Activated T-helper 2 cell treated with anti-CD3 and anti-CD28 coated beads, Interferon-gamma antibody, Interleukin-2, Interleukin-4, amounts not matched to agents 10 μg/mL and 5 μg/mL and 100 μg/mL, durations not matched to agents 14 hours and 24 hours and 36 hours (primary cell): ENCODE measurements around the gene CD83. TPM values are rescaled to one million over a fixed set of nuclear protein-coding genes. Genes with fewer than 3 reads are reported as not detected.

Experiments
- DNase-seq: peaks from one replicate; pipeline ENCODE4 v3.0.0; 2021; ENCODE audit warnings: low spot score
- H3K27ac Mint-ChIP-seq: one replicate; pipeline ENCODE4 v1.8.0; 2021; ENCODE audit warnings: mixed read lengths
- H3K27me3 Mint-ChIP-seq: one replicate; pipeline ENCODE4 v1.8.0; 2021; ENCODE audit warnings: low read depth, mixed read lengths
- H3K36me3 Mint-ChIP-seq: one replicate; pipeline ENCODE4 v1.8.0; 2021; ENCODE audit warnings: low read depth, mixed read lengths
- H3K4me1 Mint-ChIP-seq: one replicate; pipeline ENCODE4 v1.8.0; 2021; ENCODE audit warnings: low read depth, mixed read lengths
- H3K4me3 Mint-ChIP-seq: one replicate; pipeline ENCODE4 v1.8.0; 2021; ENCODE audit warnings: low read depth, mild to moderate bottlenecking, moderate library complexity, mixed read lengths
- H3K9me3 Mint-ChIP-seq: one replicate; pipeline ENCODE4 v1.8.0; 2021; ENCODE audit warnings: mixed read lengths
- intact Hi-C: fragments of 100-400 bp; cut with micrococcal nuclease; formaldehyde crosslinking; loops from one replicate; pipeline ENCODE4 v1.15.1; 2023
- total RNA-seq: library from RNA; stranded (reverse); gene quantifications from 2 replicates; pipeline ENCODE4 v1.2.3, GENCODE V29; 2022

Gene CD83
- total RNA-seq, 1 donor from 2014 or later = 145 TPM

DNA sequence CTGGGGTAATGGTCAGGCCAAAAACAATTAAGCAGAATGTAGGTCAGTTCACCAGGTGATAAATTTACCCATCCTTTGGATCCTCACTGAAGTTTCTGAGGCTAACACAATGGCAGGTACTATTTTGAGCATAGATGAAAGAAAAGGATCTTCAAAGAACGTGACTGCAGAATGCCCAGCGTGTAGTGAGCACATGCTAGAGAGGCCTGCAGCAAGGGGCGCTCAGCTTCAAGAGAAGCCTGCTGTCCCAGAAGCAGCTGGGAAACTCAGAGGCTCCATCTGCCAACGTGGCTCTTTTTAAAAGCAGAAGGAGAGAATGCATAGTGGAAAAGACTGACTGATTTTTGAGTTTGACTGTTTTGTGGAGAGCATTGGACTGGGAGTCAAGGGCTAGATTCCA lies 57.4 kb downstream of the CD83 start:
- no peak for DNase-seq
- intact Hi-C loops = no loop called here
- no peaks in the 10 kb centered on the region for H3K36me3 Mint-ChIP-seq
- no peak overlapping the region for H3K4me3 Mint-ChIP-seq
- H3K27me3 Mint-ChIP-seq = no peaks in the 10 kb centered on the region
- peaks cover 5% of the 10 kb centered on the region for H3K4me1 Mint-ChIP-seq
- peaks cover 25% of the 10 kb centered on the region for H3K9me3 Mint-ChIP-seq
- H3K27ac Mint-ChIP-seq = no peak overlapping the region

DNA sequence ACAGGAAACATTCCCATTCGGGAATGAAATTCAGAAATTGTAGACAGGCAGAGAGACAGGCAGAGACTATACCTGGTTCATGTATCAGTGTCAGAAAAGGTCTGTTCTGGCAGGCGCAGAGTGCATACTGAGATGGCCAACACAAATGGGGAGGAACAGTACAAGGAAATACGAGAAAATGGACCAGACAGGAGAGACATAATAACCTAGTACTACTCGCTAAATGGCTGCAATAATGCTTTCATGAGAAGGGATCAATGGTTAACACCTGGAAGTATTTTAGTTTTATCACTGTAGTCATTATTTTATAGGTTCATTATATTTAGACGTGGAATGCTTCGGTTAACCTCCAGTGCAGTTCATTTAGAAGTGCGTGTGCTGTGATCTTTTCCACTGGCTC lies 58.9 kb downstream of the CD83 start:
- H3K4me3 Mint-ChIP-seq = no peak overlapping the region
- no peak overlapping the region for H3K27ac Mint-ChIP-seq
- peaks cover 7% of the 10 kb centered on the region for H3K4me1 Mint-ChIP-seq
- DNase-seq = no peak
- no peaks in the 10 kb centered on the region for H3K27me3 Mint-ChIP-seq
- intact Hi-C loops = no loop called here
- H3K36me3 Mint-ChIP-seq = no peaks in the 10 kb centered on the region
- peaks cover 11% of the 10 kb centered on the region for H3K9me3 Mint-ChIP-seq

DNA sequence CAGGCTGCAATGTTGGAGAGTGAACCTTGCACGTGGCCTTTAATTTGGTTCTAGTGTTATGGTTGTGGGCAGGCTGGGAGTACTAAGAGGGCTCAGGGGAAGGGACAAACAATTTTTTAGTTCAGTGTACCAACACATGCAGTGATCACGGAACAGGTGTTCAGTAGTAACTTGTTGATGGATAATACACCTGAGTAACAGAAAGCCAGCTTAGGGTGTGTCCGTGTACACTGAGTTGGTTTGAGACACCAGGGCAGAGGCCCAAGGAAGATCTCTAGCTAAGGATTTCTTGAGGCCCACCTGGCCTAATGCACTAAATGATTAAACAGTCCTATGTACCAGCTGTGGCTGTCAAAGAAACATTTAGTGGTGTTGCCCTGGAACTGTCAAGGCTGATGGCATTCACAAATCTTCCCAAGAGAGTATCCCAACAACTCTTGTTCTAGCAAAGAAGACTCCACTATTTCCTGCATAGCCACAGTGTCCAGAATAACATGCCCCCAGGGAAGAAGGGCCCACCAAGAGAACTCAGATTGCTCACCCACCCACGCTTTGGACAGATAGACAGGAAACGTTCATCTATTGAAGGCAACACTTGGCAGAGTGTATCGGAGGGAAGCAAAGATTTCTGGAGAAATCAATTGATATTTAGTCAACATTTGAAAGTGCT lies 60.0 kb downstream of the CD83 start:
- Mint-ChIP-seq H3K4me1 (peaks cover 8% of the 10 kb centered on the region), H3K9me3 (peaks cover 5% of the 10 kb centered on the region), H3K27ac (no peak overlapping the region), H3K36me3 (no peaks in the 10 kb centered on the region), H3K4me3 (no peak overlapping the region), H3K27me3 (peaks cover 2% of the 10 kb centered on the region)
- intact Hi-C loops = no loop called here
- no peak for DNase-seq

DNA sequence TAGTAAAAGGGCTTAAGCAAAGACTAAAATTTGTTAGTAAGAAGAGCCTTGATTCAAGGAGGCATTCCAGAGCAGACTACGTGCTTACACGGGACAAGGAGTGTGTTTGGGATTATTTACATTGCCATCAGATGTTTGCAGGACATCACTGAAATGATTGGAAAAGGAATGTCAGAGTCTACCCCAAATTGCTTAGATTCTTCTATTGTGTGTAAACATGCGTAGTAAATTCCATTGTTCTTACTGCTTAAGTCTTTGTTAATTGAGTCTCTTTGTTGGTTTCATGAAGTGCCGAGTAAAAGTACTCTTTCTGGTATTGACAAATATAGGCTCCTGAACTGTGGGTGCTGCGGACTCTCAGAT lies 60.5 kb downstream of the CD83 start:
- intact Hi-C loops = no loop called here
- Mint-ChIP-seq H3K27ac (no peak overlapping the region), H3K9me3 (no peaks in the 10 kb centered on the region), H3K4me1 (peaks cover 8% of the 10 kb centered on the region), H3K4me3 (no peak overlapping the region), H3K36me3 (no peaks in the 10 kb centered on the region), H3K27me3 (peaks cover 2% of the 10 kb centered on the region)
- DNase-seq = no peak

DNA sequence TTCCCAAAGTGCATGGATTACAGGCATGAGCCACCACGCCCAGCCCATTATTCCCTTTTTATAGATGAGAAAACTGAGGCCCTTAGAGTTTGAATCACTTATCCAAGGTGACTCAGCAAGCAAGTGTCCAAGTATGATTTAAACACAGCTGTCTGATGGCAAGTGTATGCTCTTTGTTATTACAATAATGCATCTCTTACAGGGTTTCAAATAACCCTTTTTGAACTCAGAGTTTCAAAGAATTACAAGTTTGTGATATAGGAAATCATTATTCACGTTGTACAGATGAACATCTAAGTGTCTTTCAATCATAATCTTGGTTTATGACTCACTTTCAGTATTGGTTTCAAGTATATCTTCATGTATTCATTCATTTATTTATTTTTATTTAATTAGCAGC lies 63.0 kb downstream of the CD83 start:
- no peak for DNase-seq
- no peaks in the 10 kb centered on the region for H3K36me3 Mint-ChIP-seq
- no peaks in the 10 kb centered on the region for H3K9me3 Mint-ChIP-seq
- peaks cover 6% of the 10 kb centered on the region for H3K4me1 Mint-ChIP-seq
- H3K27me3 Mint-ChIP-seq = peaks cover 2% of the 10 kb centered on the region
- intact Hi-C loops = no loop called here
- H3K4me3 Mint-ChIP-seq = no peak overlapping the region
- no peak overlapping the region for H3K27ac Mint-ChIP-seq

DNA sequence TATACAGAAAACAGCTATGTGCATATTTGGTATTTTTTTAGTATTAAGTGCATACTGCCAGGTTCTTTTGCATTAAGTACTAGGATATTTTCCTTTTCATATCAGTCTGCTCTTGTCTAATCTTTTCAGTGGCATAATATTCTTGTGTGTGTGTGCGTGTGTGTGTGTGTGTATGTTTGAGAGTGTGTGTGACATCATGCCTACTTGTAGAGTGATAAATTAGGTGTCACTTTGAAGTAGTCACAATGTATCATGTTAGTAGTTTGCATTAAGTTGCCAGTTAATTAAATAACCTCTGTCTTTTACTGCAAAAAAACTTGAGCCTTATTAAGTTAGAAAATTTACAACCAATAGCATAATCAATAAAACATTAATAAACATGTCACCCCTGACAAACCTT lies 65.3 kb downstream of the CD83 start:
- H3K4me1 Mint-ChIP-seq = peaks cover 6% of the 10 kb centered on the region
- no peak overlapping the region for H3K27ac Mint-ChIP-seq
- no peak for DNase-seq
- H3K27me3 Mint-ChIP-seq = peaks cover 2% of the 10 kb centered on the region
- no peaks in the 10 kb centered on the region for H3K36me3 Mint-ChIP-seq
- intact Hi-C loops = no loop called here
- H3K9me3 Mint-ChIP-seq = no peaks in the 10 kb centered on the region
- no peak overlapping the region for H3K4me3 Mint-ChIP-seq

Other genes with a start within 250 kb of the CD83 start
- not detected in 2 replicates for gene RNF182, start 192.8 kb upstream of the CD83 start, total RNA-seq